GM19324 (cell line): Measurements from ENCODE around the gene RPL11.
"Not testable (repeated sequence)": the region's sequence is repeated elsewhere in the genome, so short reads cannot be mapped to it uniquely, and the experiment has no call there.

Experiments
- ATAC-seq: cut with Tn5 transposase; IDR thresholded peaks from one replicate; pipeline ENCODE4 v1.9.1; 2021; ENCODE audit warnings: mild to moderate bottlenecking, moderate library complexity; ENCODE audit not compliant: unreplicated experiment, low FRiP score

The RPL11 gene

DNA sequence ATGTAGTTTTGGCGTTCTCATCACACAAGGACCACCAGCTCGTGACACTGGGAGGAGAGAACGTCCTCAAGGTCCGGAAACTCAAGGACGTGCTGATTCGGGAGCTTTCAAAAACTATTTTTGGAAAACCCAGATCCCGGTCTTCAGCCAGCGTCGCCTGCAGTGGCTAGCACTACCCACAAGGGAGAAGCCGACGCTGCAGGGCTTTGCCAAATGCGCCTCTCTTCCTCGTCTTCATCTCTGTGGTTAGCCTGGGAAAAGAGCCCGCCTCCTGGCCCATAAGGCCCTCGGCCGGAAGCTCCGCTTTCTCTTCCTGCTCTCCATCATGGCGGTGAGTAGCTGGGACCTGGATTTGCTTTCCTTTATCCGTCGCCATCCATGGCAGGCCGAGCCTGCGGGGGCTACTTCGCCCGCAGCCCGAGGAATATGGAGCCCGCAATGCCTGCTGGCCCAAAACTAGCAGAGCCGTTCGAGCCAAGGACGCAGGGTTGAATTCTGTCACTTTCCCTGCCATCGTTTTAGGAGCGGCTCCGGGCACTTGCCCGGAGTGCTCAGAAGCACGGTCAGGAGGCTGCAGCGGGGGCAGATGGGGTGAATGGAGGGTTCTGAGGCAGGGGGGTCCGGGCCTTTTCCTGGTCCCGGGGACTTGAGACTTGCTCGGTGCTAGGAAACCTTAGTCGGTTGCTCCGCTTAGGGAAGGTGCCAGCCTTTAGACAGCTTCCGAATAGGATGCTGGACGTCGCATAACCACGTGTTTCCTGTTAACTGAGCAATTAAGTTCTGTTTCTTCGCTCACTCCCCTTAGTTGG lies at the start of gene RPL11:
RPL11 (plus strand) TSS at position 308 of the 809 bp plus-strand sequence; CDS start at position 326, 18 bp downstream.
- ATAC-seq: peak; percentile 85

DNA sequence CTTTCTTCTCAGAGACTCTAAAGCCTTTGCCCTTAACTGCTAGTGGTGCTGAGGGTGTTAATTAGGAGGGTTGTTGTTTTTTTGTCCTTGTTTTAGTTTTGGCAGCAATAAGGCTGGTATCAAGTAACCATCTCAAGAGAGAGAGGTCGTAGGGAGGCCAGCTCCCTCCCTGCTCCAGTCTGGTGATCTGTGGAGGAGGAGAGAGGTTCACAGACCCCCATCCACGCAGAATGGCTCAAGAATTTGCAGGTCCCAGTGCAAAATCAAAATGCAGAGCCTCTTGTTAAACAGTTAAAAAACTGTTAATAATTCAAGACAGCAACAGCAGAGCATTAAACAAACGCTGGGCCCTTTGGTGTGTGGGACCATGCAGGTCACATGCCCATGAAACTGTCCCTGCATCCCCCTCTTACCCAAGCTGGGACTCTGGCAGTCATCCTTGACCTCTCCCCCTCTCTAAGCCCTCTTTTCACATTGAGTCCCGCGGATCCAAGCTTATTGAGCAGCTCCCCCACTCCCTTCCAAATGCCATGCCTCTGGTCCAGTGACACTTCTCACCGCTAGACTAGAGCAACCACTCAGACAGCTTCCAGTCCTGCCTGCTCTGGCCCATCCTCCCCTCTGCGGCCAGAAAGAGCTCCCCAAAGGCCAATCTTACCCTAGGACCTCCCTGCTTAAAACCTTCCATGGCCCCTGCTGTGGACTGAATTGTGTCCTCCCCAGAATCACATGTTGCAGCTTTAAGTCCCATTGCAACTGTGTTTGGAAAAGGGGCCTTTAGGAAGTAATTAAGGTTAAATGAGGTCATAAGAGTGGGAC lies 47.7 kb upstream of the RPL11 start:
- no peak for ATAC-seq

DNA sequence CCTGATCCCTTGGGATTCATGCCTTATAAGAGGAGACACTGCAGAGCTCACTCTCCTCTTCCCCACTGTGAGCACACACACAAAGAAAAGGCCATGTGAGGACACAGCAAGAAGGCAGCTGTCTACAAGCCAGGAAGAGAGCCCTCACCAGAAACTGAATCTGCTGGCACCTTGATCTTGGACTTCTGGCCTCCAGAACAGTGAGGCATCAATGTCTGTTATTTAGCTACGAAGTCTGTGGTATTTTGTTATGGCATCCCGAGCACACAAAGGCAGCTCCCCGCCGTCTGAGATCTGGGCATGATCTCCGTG lies 47.1 kb upstream of the RPL11 start:
- ATAC-seq: no peak

GRCh38 chr1:23645338-23645737 lies 46.3 kb upstream of the RPL11 start:
- no peak for ATAC-seq

GRCh38 chr1:23646091-23646490 lies 45.5 kb upstream of the RPL11 start:
- no peak for ATAC-seq

- ATAC-seq: no peak
Observed at GRCh38 chr1:23646541-23646940, 45.1 kb upstream of the RPL11 start.

DNA sequence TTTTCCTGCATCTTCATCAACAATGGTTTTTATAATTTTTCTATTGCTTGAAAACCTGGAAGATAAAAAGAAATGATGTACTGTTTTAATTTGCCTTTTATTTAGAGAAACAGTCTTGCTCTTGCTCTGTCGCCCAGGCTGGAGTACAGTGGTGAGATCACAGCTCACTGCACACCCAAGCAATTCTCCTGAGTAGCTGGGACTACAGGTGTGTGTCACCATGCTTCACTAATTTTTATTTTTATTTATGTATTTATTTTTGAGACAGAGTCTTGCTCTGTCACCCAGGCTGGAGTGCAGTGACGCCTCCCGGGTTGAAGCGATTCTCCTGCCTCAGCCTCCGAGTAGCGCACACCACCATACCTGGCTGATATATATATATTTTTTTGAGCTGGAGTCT lies 43.0 kb upstream of the RPL11 start:
- no peak for ATAC-seq

- not testable (repeated sequence) for ATAC-seq
Observed at GRCh38 chr1:23649157-23649556, 42.4 kb upstream of the RPL11 start.

DNA sequence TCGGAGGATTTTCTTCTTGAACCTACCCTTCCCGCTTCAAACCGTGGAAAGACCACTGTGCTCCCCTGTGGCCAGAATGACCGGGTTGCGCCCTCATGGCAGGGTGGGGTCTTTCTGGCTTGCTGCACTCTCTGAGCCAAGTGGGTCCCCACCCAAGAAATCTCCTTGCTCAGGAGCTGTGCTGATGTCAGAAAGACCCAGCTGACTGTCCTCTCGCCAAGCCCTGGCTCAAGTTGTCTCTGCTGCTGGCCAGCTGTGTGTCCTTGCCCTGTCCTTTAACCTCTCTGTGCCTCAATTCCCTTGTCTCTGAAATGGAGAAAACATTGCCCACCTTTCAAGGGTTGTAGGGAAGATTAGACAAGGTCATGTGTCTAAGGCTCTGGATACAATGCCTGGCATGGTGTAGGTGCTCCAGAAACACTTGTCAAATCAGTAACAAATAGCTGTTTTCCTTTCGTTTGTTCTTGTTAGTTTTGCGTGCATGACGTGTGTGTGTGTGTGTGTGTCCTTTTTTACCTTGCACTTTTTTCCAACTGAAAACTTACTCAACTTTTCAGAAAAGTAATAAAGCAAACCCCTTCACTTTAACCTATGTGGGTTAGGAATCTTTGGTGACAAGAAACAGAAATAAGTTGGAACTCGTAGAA lies 41.1 kb upstream of the RPL11 start:
- no peak for ATAC-seq

GRCh38 chr1:23651069-23651808 lies 40.4 kb upstream of the RPL11 start:
- no peak for ATAC-seq

GRCh38 chr1:23657659-23658275 lies 33.8 kb upstream of the RPL11 start:
- ATAC-seq: no peak

GRCh38 chr1:23660671-23661070 lies 30.9 kb upstream of the RPL11 start:
- no peak for ATAC-seq

GRCh38 chr1:23661887-23662286 lies 29.7 kb upstream of the RPL11 start:
- ATAC-seq: no peak

DNA sequence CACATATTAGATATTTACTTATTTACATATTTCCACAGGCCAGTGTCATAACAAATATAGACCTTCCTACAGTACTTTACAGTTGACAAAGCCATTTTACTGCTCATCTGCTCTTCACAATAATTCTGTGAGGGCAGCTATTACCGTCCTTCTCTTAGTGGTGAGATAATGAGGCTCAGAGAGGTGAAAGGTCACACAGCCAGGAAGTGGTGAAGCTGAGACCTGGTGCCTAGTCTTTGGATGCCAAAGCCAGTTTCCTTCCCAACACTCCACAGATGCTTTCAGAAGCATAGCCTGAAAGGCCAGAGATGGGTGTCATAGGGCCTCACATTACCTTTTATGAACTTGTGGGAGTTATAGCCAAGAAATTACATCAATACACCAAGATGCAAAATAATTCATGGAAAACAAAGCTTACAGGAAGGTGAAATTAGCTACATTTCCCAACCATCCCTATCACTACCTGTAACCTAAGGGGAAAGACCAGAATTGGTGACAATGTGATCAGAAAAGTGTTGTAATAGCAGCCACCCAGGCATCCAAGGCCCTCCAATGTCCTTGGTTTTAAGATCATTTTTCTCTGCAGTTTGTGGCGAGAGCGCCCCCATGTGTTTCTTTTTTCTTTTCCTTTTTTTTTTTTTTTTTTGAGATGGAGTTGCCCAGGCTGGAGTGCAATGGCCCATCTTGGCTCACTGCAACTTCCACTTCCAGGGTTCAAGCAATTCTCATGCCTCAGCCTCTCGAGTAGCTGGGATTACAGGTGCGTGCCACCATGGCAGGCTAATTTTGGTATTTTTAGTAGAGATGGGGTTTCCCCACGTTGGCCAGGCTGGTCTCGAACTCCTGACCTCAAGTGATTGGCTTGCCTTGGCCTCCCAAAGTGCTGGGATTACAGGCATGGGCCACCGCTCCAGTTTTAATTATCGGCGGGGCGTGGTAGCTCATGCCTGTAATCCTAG lies 26.5 kb upstream of the RPL11 start:
- ATAC-seq: no peak

DNA sequence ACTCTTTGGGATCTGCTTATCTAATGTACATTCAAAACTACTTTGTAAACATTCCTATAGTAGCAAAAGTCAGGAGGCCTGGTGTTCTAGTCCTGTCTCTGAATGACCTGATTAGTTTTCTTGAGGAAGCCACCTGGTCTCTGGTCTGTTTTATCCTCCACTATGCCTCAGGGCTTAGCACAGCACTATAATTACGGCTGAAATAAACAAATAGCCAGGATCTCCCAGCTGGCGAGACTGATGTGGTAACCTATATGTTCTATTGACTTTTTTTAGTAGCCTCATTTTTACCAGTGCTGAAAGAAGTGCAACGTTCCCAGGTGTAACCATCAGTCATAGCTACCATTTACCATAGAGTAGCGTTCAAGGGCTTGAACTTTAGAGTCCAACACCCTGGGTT lies 24.2 kb upstream of the RPL11 start:
- ATAC-seq: no peak

DNA sequence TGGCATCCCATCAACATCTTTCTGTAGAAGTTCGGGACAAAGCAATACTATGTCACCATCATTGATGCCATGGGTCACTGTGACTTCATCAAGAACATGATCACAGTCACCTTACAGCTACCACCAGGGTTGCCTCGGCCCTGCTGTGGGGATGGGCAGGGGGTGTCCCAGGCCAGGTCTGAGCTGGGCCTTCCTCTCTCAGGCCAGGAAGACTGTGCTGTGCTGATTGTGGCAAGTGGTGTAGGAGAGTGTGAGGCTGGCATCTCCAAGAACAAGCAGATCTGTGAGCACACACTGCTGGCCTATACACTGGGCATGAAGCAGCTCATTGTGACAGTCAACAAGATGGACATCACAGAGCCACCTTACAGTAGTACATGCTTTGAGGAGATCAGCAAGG lies 20.9 kb upstream of the RPL11 start:
- no peak for ATAC-seq

DNA sequence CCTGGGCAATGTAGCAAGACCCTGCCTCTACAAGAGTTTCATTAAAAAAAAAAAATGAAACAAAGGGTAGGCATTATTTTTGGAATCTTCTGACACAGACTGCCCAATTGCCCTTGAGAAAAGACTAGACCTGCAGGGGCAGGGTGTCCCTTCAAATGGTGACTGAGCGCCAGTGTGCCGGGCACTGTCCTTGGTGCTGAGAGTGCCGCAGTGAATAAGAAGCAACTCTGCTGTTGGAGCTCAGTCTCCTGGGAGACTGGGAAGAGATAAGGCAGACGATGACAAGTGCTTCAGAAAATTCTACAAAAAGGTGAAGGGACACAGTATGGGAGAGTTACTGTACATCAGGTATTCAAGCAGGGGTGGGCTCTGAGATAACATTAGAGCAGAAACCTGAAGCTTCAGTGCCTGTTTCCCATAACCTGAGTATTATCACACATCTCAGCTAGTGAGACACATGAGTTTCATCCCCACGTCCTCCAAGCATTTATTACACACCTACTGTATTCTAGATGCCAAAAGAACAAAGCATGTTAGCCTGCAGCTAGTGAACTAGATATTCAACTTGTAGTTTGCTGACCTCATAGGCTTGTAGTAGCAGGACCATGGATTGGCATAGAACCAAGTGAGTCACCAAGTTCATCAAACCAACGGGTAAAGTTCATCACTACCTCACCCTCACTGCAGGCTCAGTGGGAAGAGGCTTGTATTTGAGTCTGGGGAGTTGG lies 18.4 kb upstream of the RPL11 start:
- ATAC-seq: no peak

DNA sequence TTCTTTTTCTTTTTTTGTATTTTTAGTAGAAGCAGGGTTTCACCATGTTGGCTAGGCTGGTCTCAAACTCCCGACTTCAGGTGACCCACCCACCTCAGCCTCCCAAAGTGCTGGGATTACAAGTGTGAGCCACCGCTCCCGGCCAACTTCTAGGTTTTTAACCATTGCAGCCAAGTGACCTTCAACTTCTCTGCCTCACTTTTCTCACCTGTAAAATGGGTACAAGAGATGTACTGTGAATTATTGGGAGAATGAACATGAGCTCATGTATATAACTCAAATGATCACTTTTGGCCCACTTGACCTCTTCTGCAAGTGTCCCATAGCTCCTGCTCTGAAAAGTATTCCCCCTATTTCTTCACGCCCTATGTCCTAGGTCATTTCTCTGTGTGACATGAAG lies 11.8 kb upstream of the RPL11 start:
- no peak for ATAC-seq

- ATAC-seq: no peak
Observed at GRCh38 chr1:23682946-23683345, 8.7 kb upstream of the RPL11 start.
